GM12878 (cell line): Measurements from ENCODE around the gene DNAJB6. TPM values are rescaled to one million over a fixed set of nuclear protein-coding genes. Genes with fewer than 3 reads are reported as not detected.

Source experiments
- ATAC-seq: fragments of 200-7000 bp; cut with Tn5 transposase; 3 replicates; pipeline ENCODE4 v1.9.1; 2020; ENCODE audit warnings: mild to moderate bottlenecking, moderate library complexity
- BruUV-seq: library from RNA; stranded (reverse); fragments of 400-500 nt; replicated peaks from 2 replicates; lab custom pipeline; 2021; lab: Mats Ljungman, UMichigan
- CTCF ChIA-PET: fragments of 300-600 bp; sonication (Branson Sonifier 250); formaldehyde crosslinking; extraction: SDS; loops from one replicate; lab custom pipeline; 2021; ENCODE audit warnings: inconsistent platforms; lab: Yijun Ruan, JAX
- POLR2A ChIA-PET: fragments of 350-600 bp; formaldehyde crosslinking; extraction: SDS; loops from one replicate; lab custom pipeline; 2021; ENCODE audit warnings: inconsistent platforms; lab: Charles Lee
- RAD21 ChIA-PET: fragments of 300-600 bp; sonication (Branson Sonifier 250); formaldehyde crosslinking; loops from one replicate; lab custom pipeline; 2023; ENCODE audit warnings: antibody characterized with exemption; ENCODE audit not compliant: unreplicated experiment; lab: Charles Lee
- SMC1A ChIA-PET: fragments of 300-600 bp; sonication (Branson Sonifier 250); formaldehyde crosslinking; loops from one replicate; lab custom pipeline; 2023; ENCODE audit not compliant: unreplicated experiment, uncharacterized antibody; lab: Charles Lee
- DNase-seq: peaks from one replicate; pipeline ENCODE4 v3.0.0-alpha.2; 2011; ENCODE audit warnings: low read depth, low spot score
- FAIRE-seq: peaks from 3 replicates; lab custom pipeline; 2011; peaks lifted over from hg19 to GRCh38; lab: Jason Lieb, UNC
- H2AFZ ChIP-seq: 2 replicates; pipeline ENCODE4 v1.6.0; 2011; ENCODE audit warnings: low read depth, low read length, control low read depth; ENCODE audit not compliant: control insufficient read depth
- H3K27ac ChIP-seq: 2 replicates; pipeline ENCODE4 v1.5.1; 2011; ENCODE audit warnings: control low read depth; ENCODE audit not compliant: control insufficient read depth, insufficient read depth
- H3K27me3 ChIP-seq, 2 experiments: replicated peaks in 1 of 2; 2 replicates each; pipeline versions ENCODE4 v1.6.0 to v1.6.1; 2011; ENCODE audit warnings: low read length in 1 of 2; ENCODE audit not compliant: control insufficient read depth in 2 of 2, insufficient read depth in 2 of 2
- H3K36me3 ChIP-seq, 2 experiments: 2 replicates each; pipeline ENCODE4 v1.5.1; 2011; ENCODE audit warnings: low read length in 1 of 2; ENCODE audit not compliant: control insufficient read depth in 2 of 2, insufficient read depth in 2 of 2
- H3K4me1 ChIP-seq: 2 replicates; pipeline ENCODE4 v1.6.1; 2011; ENCODE audit warnings: mild to moderate bottlenecking, low read length, moderate library complexity, mixed read lengths; ENCODE audit not compliant: control insufficient read depth, insufficient read depth
- H3K4me2 ChIP-seq: 2 replicates; pipeline ENCODE4 v1.6.0; 2011; ENCODE audit warnings: control low read depth; ENCODE audit not compliant: control insufficient read depth, insufficient read depth
- H3K4me3 ChIP-seq: fragments of 200-600 bp; sonication (generic); 2 replicates; pipeline ENCODE4 v1.5.1; 2016
- H3K79me2 ChIP-seq: 2 replicates; pipeline ENCODE4 v1.6.0; 2011; ENCODE audit warnings: low read length; ENCODE audit not compliant: control insufficient read depth, insufficient read depth
- H3K9ac ChIP-seq: 2 replicates; pipeline ENCODE4 v1.8.0; 2011; ENCODE audit warnings: low read length, control low read depth, mixed read lengths; ENCODE audit not compliant: control insufficient read depth, insufficient read depth
- H3K9me3 ChIP-seq: replicated peaks from 3 replicates; pipeline ENCODE4 v1.5.1; 2011; ENCODE audit warnings: mild to moderate bottlenecking, low read length; ENCODE audit not compliant: control insufficient read depth, insufficient read depth
- H4K20me1 ChIP-seq: 2 replicates; pipeline ENCODE4 v1.6.0; 2011; ENCODE audit not compliant: control insufficient read depth, insufficient read depth
- DPF2 ChIP-seq: fragments of 450-650 bp; IDR thresholded peaks from 2 replicates; pipeline ENCODE4 v1.6.1; 2017; ENCODE audit warnings: mild to moderate bottlenecking
- E2F8 ChIP-seq: fragments of 450-650 bp; IDR thresholded peaks from 2 replicates; pipeline ENCODE4 v1.6.1; 2018; ENCODE audit warnings: mild to moderate bottlenecking, low read depth, moderate library complexity; ENCODE audit not compliant: partially characterized antibody
- EZH2 ChIP-seq: IDR thresholded peaks from 2 replicates; pipeline ENCODE4 v1.6.1; 2012; ENCODE audit warnings: low read depth, mild to moderate bottlenecking, control low read depth, inconsistent platforms, low read length, borderline replicate concordance; ENCODE audit not compliant: control insufficient read depth
- HCFC1 ChIP-seq: fragments of 150-350 bp; IDR thresholded peaks from 2 replicates; pipeline ENCODE4 v1.6.1; 2014; ENCODE audit warnings: low read length
- NKRF ChIP-seq: fragments of 450-650 bp; conservative IDR thresholded peaks from 2 replicates; pipeline ENCODE4 v1.6.1; 2017; ENCODE audit warnings: mild to moderate bottlenecking, moderate library complexity
- WGBS: methylation state at CpG from one replicate; pipeline ENCODE4 v1.1.6; 2016; ENCODE audit warnings: low lambda C conversion rate; ENCODE audit not compliant: insufficient replicate concordance, insufficient coverage; ENCODE audit errors: missing lambda C conversion rate; 5-methylcytosine and 5-hydroxymethylcytosine counted together
- in situ Hi-C: fragments of 300-500 bp; cut with MboI; formaldehyde crosslinking; loops from 9 replicates; pipeline ENCODE4 v1.14.3; 2018; ENCODE audit warnings: mixed read lengths
- intact Hi-C: fragments of 100-400 bp; cut with micrococcal nuclease; formaldehyde crosslinking; loops from one replicate; pipeline ENCODE4 v1.14.2; 2022; ENCODE audit not compliant: unreplicated experiment
- polyA plus RNA-seq, 11 experiments: library from polyadenylated mRNA; depleted of rRNA in 4 of 11; unstranded in 6 of 11; stranded (reverse) in 5 of 11; fragments of >200 nt; fragmentation: Nextera tagmentation in 4 of 11; fragmentation: Illumina TruSeq in 1 of 11; extraction: Ambion mirVana in 4 of 11; extraction: Trizol in 1 of 11; gene quantifications; 1 replicate in 1 of 11; 2 replicates in 10 of 11; pipeline versions ENCODE4 v1.2.1 to v1.2.3, GENCODE V29; 2011 to 2016; ENCODE audit warnings: inconsistent platforms in 2 of 11, missing spikeins in 2 of 11, low read depth in 1 of 11
- total RNA-seq, 4 experiments: library from RNA; depleted of rRNA in 3 of 4; stranded (reverse); fragments of >200 nt in 3 of 4; fragmentation: Illumina TruSeq in 1 of 4; extraction: Trizol in 1 of 4; gene quantifications; 2 replicates each; pipeline versions ENCODE4 v1.2.1 to v1.2.3, GENCODE V29; 2013 to 2021

The DNAJB6 gene
- total and polyA plus RNA-seq, 10 of the 15 experiments (the other 5 are each of a cell fraction or from before 2014, with no cell fraction given) = 34.5 to 117 (median 53.1) TPM

DNA sequence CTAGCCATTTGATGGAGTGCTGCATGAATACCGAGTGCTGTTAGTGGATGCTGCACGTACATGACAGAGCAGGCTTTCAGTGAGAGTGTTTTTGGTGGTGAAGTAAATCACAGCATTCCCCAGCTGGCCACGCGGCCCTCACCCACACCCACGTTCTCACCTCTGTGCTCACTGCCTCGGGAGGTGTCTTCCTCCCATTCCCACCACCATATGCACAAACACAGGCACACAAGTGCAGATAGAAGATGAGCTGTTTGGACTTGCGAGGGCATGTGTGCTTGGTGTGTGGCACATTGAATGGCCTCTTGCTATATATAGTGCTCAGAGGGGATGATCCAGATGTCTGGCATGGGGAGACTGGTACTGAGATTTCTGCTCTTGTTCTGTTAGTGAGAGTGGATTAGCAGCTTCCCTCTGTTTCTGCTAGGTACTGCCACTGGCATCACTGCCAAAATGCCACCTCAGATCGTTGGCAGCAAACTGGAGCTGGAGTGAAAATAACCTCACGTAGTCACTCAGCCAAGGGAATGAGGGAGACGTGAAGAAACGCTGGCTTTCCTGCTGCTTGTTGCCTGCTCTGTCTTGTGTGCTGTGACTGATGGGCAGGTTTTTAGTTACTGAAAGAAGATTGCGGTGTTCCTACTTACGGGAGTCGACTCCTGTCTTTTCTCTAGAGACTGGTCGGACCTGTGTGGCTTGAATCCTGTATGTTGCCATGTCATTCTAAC lies 19.1 kb downstream of the DNAJB6 start:
- intact Hi-C loops (loop anchor here (10.0 kb wide), 1 partner anchor 341 kb away; the partner anchor contains the start of gene MNX1), in situ Hi-C loops (no loop called here)
- ChIA-PET RAD21 (no interaction called here), CTCF (interaction anchor here (1.0 kb wide), 1 partner anchor 9 kb away, joined by 3 read pairs; no protein-coding TSS in a partner anchor), POLR2A (no interaction called here)
- Histone ChIP-seq H3K4me2 (no peak overlapping the region), H4K20me1 (no peaks in the 10 kb centered on the region), H3K9me3 (no peaks in the 10 kb centered on the region), H3K4me1 (peaks cover 25% of the 10 kb centered on the region), H3K36me3 (peaks cover 15 to 16% of the 10 kb centered on the region in 2 experiments), H2AFZ (no peak overlapping the region), H3K79me2 (peaks cover 75% of the 10 kb centered on the region), H3K27me3 (no peaks in the 10 kb centered on the region), H3K4me3 (no peak overlapping the region), H3K9ac (no peak overlapping the region)
- 71% methylated on average over 15 of the region's 15 CpGs for WGBS
- ATAC-seq (no peak), FAIRE-seq (no peak)
- BruUV-seq = no TSS peak
- TF ChIP-seq E2F8 = no peak
- TF ChIP-seq NKRF = no peak
- TF ChIP-seq HCFC1 = no peak
- no peak for TF ChIP-seq EZH2
- TF ChIP-seq DPF2 = no peak
- TF ChIP-seq, all 136 proteins: peak for 0
- H3K27ac ChIP-seq = no peak overlapping the region
- SMC1A ChIA-PET = interaction anchor here (0.7 to 2.4 kb wide), 2 partner anchors 10 to 17 kb away, joined by 4 to 7 read pairs; no protein-coding TSS in a partner anchor
- no peak for DNase-seq
